Ascending aorta (tissue), 2 donors: Measurements from ENCODE around the gene SLC12A4. TPM values are rescaled to one million over a fixed set of nuclear protein-coding genes. Genes with fewer than 3 reads are reported as not detected.
A peak's percentile ranks its signal among the peaks of the same experiment; 100 is the strongest.
"Not testable (repeated sequence)": the region's sequence is repeated elsewhere in the genome, so short reads cannot be mapped to it uniquely, and the experiment has no call there.

Experiments used
- DNase-seq, 2 donors: peaks; one replicate each; pipeline ENCODE4 v3.0.0-alpha.2; 2019; ENCODE audit warnings: low spot score in 2 of 2
- H3K27ac ChIP-seq, 2 donors: fragments of 200-600 bp; sonication (generic); one replicate each; pipeline ENCODE4 v1.5.1; 2016 to 2017; ENCODE audit warnings: mild to moderate bottlenecking in 1 of 2
- H3K27me3 ChIP-seq: fragments of 200-600 bp; sonication (generic); one replicate; pipeline ENCODE4 v1.5.1; 2017
- H3K36me3 ChIP-seq, 2 donors: fragments of 200-600 bp; sonication (generic); one replicate each; pipeline ENCODE4 v1.5.1; 2016
- H3K4me1 ChIP-seq, 2 donors: fragments of 200-600 bp; sonication (generic); one replicate each; pipeline ENCODE4 v1.5.1; 2016 to 2017; ENCODE audit warnings: mild to moderate bottlenecking in 1 of 2
- H3K4me3 ChIP-seq, 2 donors: fragments of 200-600 bp; sonication (generic); one replicate each; pipeline ENCODE4 v1.5.1; 2016 to 2017; ENCODE audit warnings: mild to moderate bottlenecking in 1 of 2
- H3K9me3 ChIP-seq, 2 donors: fragments of 200-600 bp; sonication (generic); one replicate each; pipeline ENCODE4 v1.5.1; 2016
- CTCF ChIP-seq, 3 experiments: fragments of 200-600 bp in 2 of 3; fragments of 450-650 bp in 1 of 3; sonication (generic) in 2 of 3; IDR thresholded peaks; one replicate each; pipeline ENCODE4 v1.5.1; 2016 to 2019; ENCODE audit warnings: antibody characterized with exemption in 3 of 3, mild to moderate bottlenecking in 1 of 3, moderate library complexity in 1 of 3
- intact Hi-C: fragments of 100-400 bp; cut with DNase I; formaldehyde crosslinking; loops from one replicate; pipeline ENCODE4 v1.15.1; 2023
- total RNA-seq: library from RNA; depleted of rRNA; stranded (reverse); fragments of >200 nt; gene quantifications from one replicate; pipeline ENCODE4 v1.1.0, GENCODE V29; 2016

The SLC12A4 gene
- total RNA-seq, 1 donor from 2014 or later, result 83.2 TPM

- Histone ChIP-seq H3K27ac (peak overlapping the region in 1 of 2 donors; percentile 17), H3K9me3 (no peaks in the 10 kb centered on the region), H3K36me3 (peaks cover 16 to 39% of the 10 kb centered on the region in 2 donors), H3K4me3 (no peak overlapping the region), H3K27me3 (no peaks in the 10 kb centered on the region), H3K4me1 (peaks cover 10 to 25% of the 10 kb centered on the region in 2 donors)
- intact Hi-C loops, result loop anchor here (5.0 to 10.0 kb wide), 4 partner anchors 122 to 1015 kb away; partner anchors contain the start of genes RIPOR1 and RRAD
- DNase-seq, result no peak
- TF ChIP-seq CTCF (IDR thresholded peaks at IDR 0.05), result no peak
These were observed 28.7 kb downstream of the SLC12A4 start for GRCh38 chr16:67939507-67940445.

GRCh38 chr16:67937713-67938112 lies 30.7 kb downstream of the SLC12A4 start:
- peak overlapping the region in 1 of 2 donors; percentile 92 for H3K27ac ChIP-seq
- intact Hi-C loops, result loop anchor here (5.0 to 10.0 kb wide), 2 partner anchors 213 to 410 kb away; partner anchors contain the start of gene RIPOR1
- peaks cover 7 to 16% of the 10 kb centered on the region in 2 donors for H3K4me1 ChIP-seq
- H3K36me3 ChIP-seq, result peaks cover 11 to 30% of the 10 kb centered on the region in 2 donors
- not testable (repeated sequence) for DNase-seq, H3K27me3 ChIP-seq, H3K9me3 ChIP-seq
- H3K4me3 ChIP-seq, result peak overlapping the region in 1 of 2 donors; percentile 65

DNA sequence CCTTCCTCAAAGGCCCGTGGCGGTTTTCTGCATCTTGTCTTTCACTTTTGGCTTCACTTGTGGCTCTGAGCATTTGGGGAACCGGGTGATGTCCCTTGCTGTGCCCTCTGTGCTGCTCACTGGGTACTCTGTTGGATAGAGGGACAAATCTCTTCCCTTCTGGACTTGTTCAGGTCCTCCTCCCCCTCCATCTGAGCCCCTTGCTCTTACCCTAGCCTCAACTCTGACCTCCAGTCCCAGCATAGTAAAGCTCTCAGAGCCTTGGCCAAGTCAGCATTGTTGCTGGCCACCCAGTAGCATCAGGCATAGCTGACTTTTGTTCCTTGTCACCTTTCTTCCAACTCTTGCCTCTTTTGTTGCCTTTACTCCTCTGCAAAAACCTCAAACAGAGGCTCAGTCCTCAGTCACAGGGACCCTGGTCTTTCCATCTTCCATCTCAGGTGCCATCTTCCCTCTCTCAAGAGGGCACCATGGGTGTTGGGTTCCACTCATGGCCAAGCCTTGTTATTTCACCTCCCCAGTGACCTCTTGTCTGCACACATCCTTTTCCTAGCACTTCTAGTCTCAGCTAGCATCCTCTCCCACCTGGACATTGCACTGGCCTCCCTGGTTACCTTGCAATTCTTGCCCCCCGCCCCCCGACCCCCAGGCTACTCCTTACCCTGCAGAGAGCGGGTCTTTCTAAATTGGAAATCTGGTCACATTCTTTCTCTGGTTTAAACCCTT lies 31.4 kb downstream of the SLC12A4 start:
- Histone ChIP-seq H3K4me3 (peak overlapping the region; percentile 65 to 85), H3K4me1 (peaks cover 7 to 16% of the 10 kb centered on the region in 2 donors), H3K27ac (peak overlapping the region; percentile 88 to 92), H3K36me3 (peaks cover 7 to 23% of the 10 kb centered on the region in 2 donors), H3K9me3 (no peaks in the 10 kb centered on the region), H3K27me3 (no peaks in the 10 kb centered on the region)
- no peak for TF ChIP-seq CTCF (IDR thresholded peaks at IDR 0.05)
- peak in 1 of 2 donors; percentile 44 for DNase-seq
- intact Hi-C loops, result loop anchor here (1.0 to 10.0 kb wide), 3 partner anchors 31 to 410 kb away; partner anchors contain the start of genes RIPOR1 and SLC12A4

- Histone ChIP-seq H3K27ac (peak within 1 kb of the TSS; percentile 88 to 92), H3K36me3 (peaks cover under 1 to 18% of the 10 kb centered on the region in 2 donors), H3K9me3 (no peaks in the 10 kb centered on the region), H3K27me3 (no peaks in the 10 kb centered on the region), H3K4me1 (peaks cover 7 to 16% of the 10 kb centered on the region in 2 donors), H3K4me3 (peak within 1 kb of the TSS; percentile 65 to 85)
- peak in 1 of 2 donors; percentile 84 for DNase-seq
- TF ChIP-seq CTCF (IDR thresholded peaks at IDR 0.05), result no peak
- intact Hi-C loops, result loop anchor here (1.0 to 10.0 kb wide), 3 partner anchors 32 to 409 kb away; partner anchors contain the start of genes RIPOR1 and SLC12A4
These were observed 32.1 kb downstream of the SLC12A4 start, which contains the start of gene PSMB10 for GRCh38 chr16:67936124-67936879. TSS of gene PSMB10 (minus strand) at chr16:67936850. CDS start at chr16:67936749, 101 bp downstream.

- TF ChIP-seq CTCF (IDR thresholded peaks at IDR 0.05), result peak in 1 of 3 experiments; percentile 14
- peak overlapping the region; percentile 65 to 85 for H3K4me3 ChIP-seq
- peaks cover 0 to 16% of the 10 kb centered on the region in 2 donors for H3K36me3 ChIP-seq
- DNase-seq, result peak; percentile 88 to 96
- no peaks in the 10 kb centered on the region for H3K27me3 ChIP-seq
- intact Hi-C loops, result loop anchor here (1.0 to 10.0 kb wide), 5 partner anchors 33 to 408 kb away; partner anchors contain the start of genes PSKH1, RIPOR1, SLC12A4 and THAP11
- H3K27ac ChIP-seq, result peak overlapping the region; percentile 88 to 92
- H3K9me3 ChIP-seq, result no peaks in the 10 kb centered on the region
- H3K4me1 ChIP-seq, result peaks cover 7 to 16% of the 10 kb centered on the region in 2 donors
These were observed 32.9 kb downstream of the SLC12A4 start for GRCh38 chr16:67935402-67936123.
